D721Med (cell line): ENCODE results near the gene HBS1L.
A peak's percentile ranks its signal among the peaks of the same experiment; 100 is the strongest.

Experiments
- DNase-seq: peaks from one replicate; pipeline ENCODE4 v3.0.0; 2011; ENCODE audit warnings: low spot score; ENCODE audit not compliant: insufficient read length
- FAIRE-seq: peaks from 2 replicates; lab custom pipeline; 2011; peaks lifted over from hg19 to GRCh38; lab: Jason Lieb, UNC
- CTCF ChIP-seq: IDR thresholded peaks from 2 replicates; pipeline ENCODE4 v1.5.1; 2012; ENCODE audit warnings: mild to moderate bottlenecking, control low read depth; ENCODE audit not compliant: insufficient read depth; ENCODE audit errors: missing control alignments

The HBS1L gene

GRCh38 chr6:134974370-134974769 is 80.3 kb downstream of the HBS1L start:
- no peak for TF ChIP-seq CTCF
- FAIRE-seq (peak; percentile 21), DNase-seq (no peak)

- FAIRE-seq (peak; percentile 11), DNase-seq (no peak)
- no peak for TF ChIP-seq CTCF
These were observed 86.9 kb downstream of the HBS1L start for GRCh38 chr6:134967711-134968110.

- FAIRE-seq (peak; percentile 25), DNase-seq (no peak)
- no peak for TF ChIP-seq CTCF
These were observed 90.0 kb downstream of the HBS1L start for GRCh38 chr6:134964451-134965203.

GRCh38 chr6:134962421-134962820 is 92.2 kb downstream of the HBS1L start:
- DNase-seq = no peak
- TF ChIP-seq CTCF = no peak
- peak; percentile 6 for FAIRE-seq

GRCh38 chr6:134961366-134961765 is 93.3 kb downstream of the HBS1L start:
- no peak for DNase-seq
- no peak for TF ChIP-seq CTCF
- FAIRE-seq = no peak

- no peak for FAIRE-seq
- no peak for DNase-seq
- no peak for TF ChIP-seq CTCF
These were observed 95.0 kb downstream of the HBS1L start for GRCh38 chr6:134959603-134960002.

- DNase-seq (no peak), FAIRE-seq (no peak)
- TF ChIP-seq CTCF = no peak
These were observed 97.9 kb downstream of the HBS1L start for GRCh38 chr6:134956676-134957075.
